Measurements from ENCODE around the gene ESR1.
"Not testable (repeated sequence)": the region's sequence is repeated elsewhere in the genome, so short reads cannot be mapped to it uniquely, and the experiment has no call there.

Gene ESR1

GRCh38 chr6:152135755-152136448 lies 328.4 kb downstream of the ESR1 start:
- no peak for DNase-seq (ENCODE audit: low spot score)

DNA sequence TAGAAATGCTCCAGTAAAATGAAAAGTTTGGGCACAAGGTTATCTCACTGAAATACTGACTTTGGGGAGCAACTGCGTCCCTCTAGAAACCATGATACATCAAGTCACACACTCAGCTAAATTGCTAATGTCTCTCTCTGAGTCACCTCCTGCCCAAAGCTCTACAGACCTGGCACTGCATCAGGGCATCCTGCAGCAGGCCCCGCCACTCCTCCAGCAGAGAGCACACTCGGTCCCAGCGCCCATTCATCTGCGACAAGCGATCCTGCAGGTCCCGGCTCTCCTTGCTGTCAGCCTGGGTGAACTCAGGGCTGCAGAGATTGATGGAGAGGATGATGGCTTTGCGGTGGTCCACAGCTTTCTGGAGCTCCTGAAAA lies 329.0 kb downstream of the ESR1 start:
- no peak for DNase-seq (ENCODE audit: low spot score)

GRCh38 chr6:152138344-152138743 lies 330.9 kb downstream of the ESR1 start:
- not testable (repeated sequence) for DNase-seq (ENCODE audit: low spot score)

DNA sequence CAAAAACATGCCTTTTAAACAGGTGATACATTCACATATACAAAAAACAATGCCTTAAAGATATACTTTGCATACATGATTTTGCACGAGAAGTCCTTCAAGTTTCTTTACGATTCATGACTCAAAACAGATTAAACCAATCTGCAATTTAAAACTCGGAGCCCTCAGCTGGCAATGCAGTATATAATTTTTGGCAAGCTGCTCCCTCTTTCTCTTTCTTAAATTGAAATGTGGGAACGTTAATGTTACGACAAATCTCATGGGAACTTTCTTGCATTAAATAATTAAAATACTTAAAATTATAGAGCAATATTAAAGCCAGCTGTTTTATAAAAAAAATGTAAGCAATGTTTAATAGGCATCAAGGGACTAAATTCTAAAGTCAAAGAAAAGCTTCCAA lies 334.6 kb downstream of the ESR1 start:
- no peak for DNase-seq (ENCODE audit: low spot score)

- DNase-seq (ENCODE audit: low spot score), result no peak
Measured at GRCh38 chr6:152143359-152143758, 335.9 kb downstream of the ESR1 start.

- DNase-seq (ENCODE audit: low spot score), result no peak
Measured at GRCh38 chr6:152146385-152146784, 338.9 kb downstream of the ESR1 start.

DNA sequence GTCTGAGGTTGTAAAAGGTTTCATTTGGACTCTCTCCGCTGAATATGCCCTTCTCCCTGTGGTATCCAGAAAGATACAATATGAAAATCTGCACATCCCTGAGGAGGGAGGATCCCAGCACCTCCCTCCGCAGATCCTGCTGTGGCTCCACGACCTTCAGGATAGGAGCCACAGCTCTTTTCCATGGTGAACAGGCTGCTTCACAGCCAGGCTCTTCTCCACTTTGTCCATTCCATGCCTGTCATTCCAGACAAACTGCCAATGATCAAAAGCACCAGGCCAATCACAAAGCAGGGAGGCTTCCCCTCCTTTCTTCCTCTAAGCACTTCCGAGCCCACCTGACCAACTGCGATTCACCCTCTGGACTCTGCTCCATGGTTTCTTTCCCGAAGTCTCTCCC lies 339.8 kb downstream of the ESR1 start:
- no peak for DNase-seq (ENCODE audit: low spot score)

DNA sequence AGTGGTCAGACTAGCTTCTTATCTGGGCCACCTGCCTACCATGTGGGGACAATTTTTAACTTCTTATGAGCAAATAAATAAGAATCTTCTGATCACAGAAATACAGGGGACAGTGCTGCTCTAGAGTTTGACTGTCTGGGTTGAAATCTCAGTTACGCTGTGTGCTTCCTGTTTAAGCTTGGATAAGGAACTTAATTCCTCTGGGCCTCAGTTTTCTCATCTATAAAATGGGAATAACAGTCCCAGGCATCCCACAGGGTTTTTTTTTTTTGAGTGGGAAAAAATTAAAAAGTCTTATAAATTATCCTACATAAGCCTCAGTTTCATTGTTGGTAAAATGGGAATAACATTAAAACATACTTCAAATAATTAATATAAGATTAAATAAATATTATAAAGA lies 340.9 kb downstream of the ESR1 start:
- DNase-seq (ENCODE audit: low spot score), result no peak

DNA sequence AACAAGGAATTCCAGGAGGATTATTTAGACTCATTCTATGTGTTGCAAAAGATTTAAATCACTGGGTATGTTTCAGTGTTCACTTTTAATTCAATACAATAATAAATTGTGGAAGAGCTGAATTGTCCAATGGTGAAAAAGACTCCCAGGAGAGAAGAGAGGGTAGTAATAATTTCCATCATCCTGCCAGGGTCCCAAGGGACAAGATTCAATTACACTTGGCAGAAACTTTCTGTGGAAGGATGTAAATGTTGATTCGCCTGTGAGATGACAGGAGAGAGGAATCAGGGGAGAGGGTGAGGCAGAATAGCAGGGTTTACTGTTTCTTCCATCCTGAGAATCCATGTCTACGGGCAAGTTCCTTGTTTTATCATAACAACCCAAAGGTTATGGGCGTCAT lies 342.7 kb downstream of the ESR1 start:
- no peak for DNase-seq (ENCODE audit: low spot score)

GRCh38 chr6:152151920-152152319 lies 344.4 kb downstream of the ESR1 start:
- DNase-seq (ENCODE audit: low spot score), result no peak

- DNase-seq (ENCODE audit: low spot score), result no peak
Measured at GRCh38 chr6:152154559-152155356, 347.3 kb downstream of the ESR1 start.

GRCh38 chr6:152155792-152156191 lies 348.3 kb downstream of the ESR1 start:
- no peak for DNase-seq (ENCODE audit: low spot score)

DNA sequence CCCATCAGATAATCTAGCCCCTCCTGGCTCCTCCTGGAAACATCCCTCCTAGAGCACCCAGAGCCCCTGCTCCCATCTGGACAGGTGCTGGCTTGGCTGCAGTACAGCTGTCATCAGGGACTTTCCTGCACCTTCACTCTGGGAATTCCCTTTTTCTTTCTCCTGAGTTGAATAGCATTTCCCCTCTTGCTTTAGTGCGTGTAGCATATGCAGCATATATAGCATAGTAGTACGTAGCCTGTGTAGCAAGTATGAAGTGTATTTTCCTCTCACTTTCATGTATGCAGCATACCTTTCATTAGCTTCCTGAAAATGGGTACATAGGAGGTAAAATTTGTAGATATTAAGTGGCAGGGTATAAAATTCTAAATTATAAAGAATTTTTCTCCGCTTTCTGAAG lies 352.9 kb downstream of the ESR1 start:
- DNase-seq (ENCODE audit: low spot score), result no peak

DNA sequence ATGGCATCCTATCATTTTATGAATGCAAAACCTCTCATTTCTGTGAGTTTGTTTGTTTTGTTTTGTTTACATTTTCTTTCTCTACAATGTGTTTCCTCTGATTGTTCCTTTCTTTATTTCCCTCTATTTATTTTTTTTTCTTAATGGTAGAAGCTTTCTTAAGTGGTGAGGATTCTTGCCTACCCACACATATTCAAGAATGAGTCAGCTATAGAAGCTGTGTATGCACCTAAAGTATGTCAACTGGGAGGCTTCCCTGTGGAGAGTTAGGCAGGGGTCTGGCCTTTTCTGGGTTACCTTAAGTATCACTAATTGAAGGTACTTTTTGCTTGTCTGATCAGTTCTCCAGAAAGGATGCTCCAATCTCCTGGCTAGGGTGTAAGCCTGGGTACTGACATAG lies 354.0 kb downstream of the ESR1 start:
- DNase-seq (ENCODE audit: low spot score), result no peak

GRCh38 chr6:152164957-152165356 lies 357.5 kb downstream of the ESR1 start:
- no peak for DNase-seq (ENCODE audit: low spot score)

DNA sequence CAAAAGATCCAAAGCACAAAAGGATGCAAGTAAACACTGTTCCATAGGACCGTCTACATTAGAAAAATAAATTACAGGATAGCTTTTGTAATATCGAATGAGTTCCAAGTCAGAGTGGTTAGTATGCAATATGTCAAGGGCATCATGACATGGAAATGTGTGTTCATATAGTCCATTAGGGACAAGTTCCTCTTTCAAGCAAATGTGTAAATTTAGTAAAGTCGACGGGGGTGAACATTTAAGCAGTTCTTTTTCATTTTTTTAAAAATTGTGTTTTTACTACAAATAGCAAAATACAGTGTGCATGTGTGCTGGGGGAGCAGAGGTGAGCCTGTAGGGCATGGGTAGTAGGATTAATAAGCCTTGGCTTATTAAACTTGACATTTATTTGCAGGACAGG lies 359.0 kb downstream of the ESR1 start:
- DNase-seq (ENCODE audit: low spot score), result no peak

- DNase-seq (ENCODE audit: low spot score), result no peak
Measured at GRCh38 chr6:152166897-152167296, 359.4 kb downstream of the ESR1 start.

- DNase-seq (ENCODE audit: low spot score), result no peak
Measured at GRCh38 chr6:152167641-152168603, 360.4 kb downstream of the ESR1 start.

- DNase-seq (ENCODE audit: low spot score), result no peak
Measured at GRCh38 chr6:152170313-152170701, 362.8 kb downstream of the ESR1 start.

GRCh38 chr6:152170702-152171667 lies 363.5 kb downstream of the ESR1 start:
- DNase-seq (ENCODE audit: low spot score), result no peak

GRCh38 chr6:152173321-152173720 lies 365.8 kb downstream of the ESR1 start:
- no peak for DNase-seq (ENCODE audit: low spot score)

Data from globus pallidus (tissue), 1 donor.